ENCODE results near the gene KCNQ5. TPM values are rescaled to one million over a fixed set of nuclear protein-coding genes. Genes with fewer than 3 reads are reported as not detected.
A peak's percentile ranks its signal among the peaks of the same experiment; 100 is the strongest.

The KCNQ5 gene
- total RNA-seq, 1 experiment from 2014 or later: 7.1 TPM

- DNase-seq (ENCODE audit: low read depth): no peak
Observed at GRCh38 chr6:72740135-72740534, 118.3 kb downstream of the KCNQ5 start.

GRCh38 chr6:72741083-72741482, 119.2 kb downstream of the KCNQ5 start:
- no peak for DNase-seq (ENCODE audit: low read depth)

GRCh38 chr6:72742001-72742673, 120.3 kb downstream of the KCNQ5 start:
- DNase-seq (ENCODE audit: low read depth): no peak

- DNase-seq (ENCODE audit: low read depth): peak; percentile 53
Observed at GRCh38 chr6:72746276-72746675, 124.4 kb downstream of the KCNQ5 start.

- DNase-seq (ENCODE audit: low read depth): peak; percentile 98
Observed at GRCh38 chr6:72748759-72749158, 126.9 kb downstream of the KCNQ5 start.

- no peak for DNase-seq (ENCODE audit: low read depth)
Observed at GRCh38 chr6:72755752-72756151, 133.9 kb downstream of the KCNQ5 start.

- DNase-seq (ENCODE audit: low read depth): no peak
Observed at GRCh38 chr6:72757048-72757447, 135.2 kb downstream of the KCNQ5 start.

- DNase-seq (ENCODE audit: low read depth): no peak
Observed at GRCh38 chr6:72757926-72758325, 136.1 kb downstream of the KCNQ5 start.

GRCh38 chr6:72758901-72759300, 137.0 kb downstream of the KCNQ5 start:
- DNase-seq (ENCODE audit: low read depth): no peak

GRCh38 chr6:72760114-72760793, 138.4 kb downstream of the KCNQ5 start:
- no peak for DNase-seq (ENCODE audit: low read depth)

GRCh38 chr6:72761761-72762160, 139.9 kb downstream of the KCNQ5 start:
- DNase-seq (ENCODE audit: low read depth): no peak

- no peak for DNase-seq (ENCODE audit: low read depth)
Observed at GRCh38 chr6:72769459-72770125, 147.7 kb downstream of the KCNQ5 start.

- no peak for DNase-seq (ENCODE audit: low read depth)
Observed at GRCh38 chr6:72770959-72771358, 149.1 kb downstream of the KCNQ5 start.

- no peak for DNase-seq (ENCODE audit: low read depth)
Observed at GRCh38 chr6:72776456-72776855, 154.6 kb downstream of the KCNQ5 start.

GRCh38 chr6:72781624-72782023, 159.8 kb downstream of the KCNQ5 start:
- DNase-seq (ENCODE audit: low read depth): no peak

GRCh38 chr6:72783035-72783434, 161.2 kb downstream of the KCNQ5 start:
- no peak for DNase-seq (ENCODE audit: low read depth)

- no peak for DNase-seq (ENCODE audit: low read depth)
Observed at GRCh38 chr6:72783666-72784065, 161.8 kb downstream of the KCNQ5 start.

- DNase-seq (ENCODE audit: low read depth): no peak
Observed at GRCh38 chr6:72784071-72784470, 162.2 kb downstream of the KCNQ5 start.

- peak; percentile 73 for DNase-seq (ENCODE audit: low read depth)
Observed at GRCh38 chr6:72784581-72784980, 162.7 kb downstream of the KCNQ5 start.

- peak; percentile 87 for DNase-seq (ENCODE audit: low read depth)
Observed at GRCh38 chr6:72787391-72788031, 165.6 kb downstream of the KCNQ5 start.

GRCh38 chr6:72788188-72788587, 166.3 kb downstream of the KCNQ5 start:
- peak; percentile 56 for DNase-seq (ENCODE audit: low read depth)

GRCh38 chr6:72789145-72789544, 167.3 kb downstream of the KCNQ5 start:
- no peak for DNase-seq (ENCODE audit: low read depth)

Data from LHCN-M2 (cell line).